ENCODE data around the gene RANBP9. TPM values are rescaled to one million over a fixed set of nuclear protein-coding genes. Genes with fewer than 3 reads are reported as not detected.

Gene RANBP9
- total and polyA plus RNA-seq, 2 donors (not counting 3 experiments of a cell fraction or from before 2014, with no cell fraction given) = 15.1 to 40.2 TPM

GRCh38 chr6:13722880-13723279, 11.2 kb upstream of the RANBP9 start:
- POLR2A ChIA-PET = no interaction called here
- Histone ChIP-seq H3K9ac (replicated peaks; ENCODE audit: extremely low read depth, insufficient read depth, low read length) (no peak overlapping the region), H3K36me3 (ENCODE audit: control insufficient read depth in 2 of 2, extremely low read depth in 1 of 2, insufficient read depth in 2 of 2, low read length in 2 of 2) (no peaks in the 10 kb centered on the region), H2AFZ (ENCODE audit: low read depth, low read length) (no peak overlapping the region), H3K4me1 (ENCODE audit: control insufficient read depth, extremely low read depth, insufficient read depth, low read length) (no peaks in the 10 kb centered on the region), H3K79me2 (ENCODE audit: control insufficient read depth, insufficient read depth, low read length) (no peaks in the 10 kb centered on the region), H3K9me3 (replicated peaks; ENCODE audit: control insufficient read depth, insufficient read depth, low read length) (no peaks in the 10 kb centered on the region), H3K27ac (ENCODE audit: insufficient read depth, low read depth, low read length) (no peak overlapping the region), H3K4me2 (ENCODE audit: insufficient read depth, low read length) (no peak overlapping the region), H3K27me3 (ENCODE audit: control insufficient read depth in 2 of 2, insufficient read depth in 2 of 2, low read length in 2 of 2) (peaks cover 0 to 2% of the 10 kb centered on the region in 2 experiments), H3K4me3 (replicated peaks in 1 of 3; ENCODE audit: insufficient read depth in 1 of 3, low read depth in 1 of 3, low read length in 3 of 3) (no peak overlapping the region), H3K9me1 (replicated peaks; ENCODE audit: control insufficient read depth, extremely low read depth, insufficient read depth, low read length) (no peaks in the 10 kb centered on the region), H4K20me1 (replicated peaks; ENCODE audit: control insufficient read depth, extremely low read depth, insufficient read depth, low read length) (no peaks in the 10 kb centered on the region)
- FAIRE-seq = no peak
- CTCF ChIA-PET = interaction anchor here (1.3 kb wide), 1 partner anchor 11 kb away, joined by 5 read pairs; the partner anchor contains the start of gene RANBP9
- no peak for TF ChIP-seq POLR2A (IDR thresholded peaks at IDR 0.05; ENCODE audit: low read depth, low read length)
- TF ChIP-seq EZH2 (IDR thresholded peaks at IDR 0.05; ENCODE audit: borderline replicate concordance, low read depth, low read length, severe bottlenecking) = no peak
- no peak for TF ChIP-seq JUN (IDR thresholded peaks at IDR 0.05; ENCODE audit: borderline replicate concordance, insufficient read depth, insufficient read length, low read depth)
- TF ChIP-seq MYC (IDR thresholded peaks at IDR 0.05; ENCODE audit: low read depth, low read length) = no peak
- no peak for TF ChIP-seq CTCF (IDR thresholded peaks at IDR 0.05; ENCODE audit: extremely low read depth in 1 of 2, insufficient read depth in 1 of 2, low read depth in 1 of 2, low read length in 2 of 2)
- TF ChIP-seq FOS (IDR thresholded peaks at IDR 0.05; ENCODE audit: borderline replicate concordance, insufficient read depth, low read length) = no peak
- no peak for TF ChIP-seq GATA2 (IDR thresholded peaks at IDR 0.05; ENCODE audit: insufficient read depth, insufficient read length, low read depth, low read length)
- no peak for TF ChIP-seq POLR2AphosphoS5 (IDR thresholded peaks at IDR 0.05; ENCODE audit: insufficient read depth, low read depth, low read length)
- no peak for TF ChIP-seq MAX (IDR thresholded peaks at IDR 0.05; ENCODE audit: insufficient read depth, insufficient read length)
- intact Hi-C loops (cut with micrococcal nuclease) (no loop called here), dilution Hi-C loops (cut with MboI; ENCODE audit: extremely low pct_ligation_motif_present, low sequenced_read_pairs) (no loop called here)
- BruUV-seq (replicated peaks) = no TSS peak
- DNase-seq (ENCODE audit: low read depth, low spot score) = no peak

Data from endothelial cell of umbilical vein (primary cell).